Hematopoietic multipotent progenitor cell treated with erythropoietin and hydrocortisone succinate and interleukin-3 and kit ligand, for 17 days (in vitro differentiated cells): Measurements from ENCODE around the gene BCAR1.
"Not testable (repeated sequence)": the region's sequence is repeated elsewhere in the genome, so short reads cannot be mapped to it uniquely, and the experiment has no call there.

ENCODE experiments used
- DNase-seq: peaks from one replicate; pipeline ENCODE4 v3.0.0-alpha.2; 2015; ENCODE audit warnings: low spot score

BCAR1 gene

GRCh38 chr16:75251280-75252048 lies at the start of gene BCAR1:
Gene BCAR1 (minus strand): TSS chr16:75251624. CDS start chr16:75251482, 142 bp downstream.
- DNase-seq, result no peak

GRCh38 chr16:75298267-75298666 lies 46.8 kb upstream of the BCAR1 start:
- DNase-seq, result no peak

DNA sequence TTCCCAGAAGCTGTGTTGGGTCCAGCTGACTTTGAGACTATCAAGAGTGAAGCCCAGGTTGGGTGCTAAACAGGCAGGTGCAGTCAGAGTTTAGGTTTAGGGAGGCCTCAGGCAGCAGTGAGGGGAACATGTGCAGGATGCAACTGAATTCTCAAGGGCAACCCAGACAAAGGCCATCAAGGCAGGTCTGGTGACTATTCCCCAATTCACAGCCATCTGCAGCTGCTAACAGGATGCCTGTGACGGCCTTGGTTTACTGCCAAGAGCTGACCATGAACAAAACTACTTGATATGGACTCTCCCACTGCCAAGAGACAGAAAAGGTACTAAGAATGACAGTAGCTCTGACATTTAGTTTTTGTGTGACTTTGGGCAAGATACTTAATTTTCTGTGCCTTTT lies 45.2 kb upstream of the BCAR1 start:
- DNase-seq, result no peak

- no peak for DNase-seq
Measured at GRCh38 chr16:75294773-75295459, 43.5 kb upstream of the BCAR1 start.

DNA sequence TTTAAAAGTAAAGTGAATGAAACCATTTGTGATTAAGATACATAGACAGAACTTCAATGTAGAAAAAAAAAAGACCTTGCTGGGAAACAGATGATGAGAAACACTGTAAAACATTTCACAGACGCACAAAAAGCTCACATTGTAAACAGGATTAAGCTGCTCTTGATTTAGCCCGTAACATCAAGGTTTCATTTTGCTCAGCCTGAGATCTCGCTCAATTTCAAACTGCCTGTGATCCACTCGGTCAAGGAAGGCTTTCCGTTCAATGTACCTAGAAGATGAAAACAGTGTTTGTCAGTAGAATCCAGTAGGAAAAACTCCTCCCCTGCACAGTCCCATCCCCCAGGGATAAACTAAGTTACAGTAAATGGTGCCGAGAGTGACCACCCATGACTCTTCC lies 42.3 kb upstream of the BCAR1 start:
- no peak for DNase-seq

DNA sequence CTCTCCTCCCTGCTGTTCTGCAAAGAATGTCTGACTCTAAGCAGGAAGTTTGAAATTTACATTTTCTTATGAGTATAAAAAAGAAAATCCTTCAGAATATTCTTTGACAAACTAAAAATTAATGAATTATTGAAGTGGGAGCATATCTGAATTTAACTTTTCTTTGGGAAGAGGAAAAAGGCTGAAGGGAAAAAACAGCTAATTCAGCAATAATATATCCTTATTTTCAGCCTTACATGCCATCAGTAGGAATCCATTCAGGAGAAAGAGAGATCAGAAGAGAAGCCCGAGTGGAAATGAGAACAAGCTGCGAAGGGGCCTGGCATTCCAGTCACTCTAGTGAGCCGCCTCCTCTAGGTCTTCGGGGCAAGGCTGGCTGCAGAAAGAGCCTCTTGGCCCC lies 41.7 kb upstream of the BCAR1 start:
- DNase-seq, result no peak

DNA sequence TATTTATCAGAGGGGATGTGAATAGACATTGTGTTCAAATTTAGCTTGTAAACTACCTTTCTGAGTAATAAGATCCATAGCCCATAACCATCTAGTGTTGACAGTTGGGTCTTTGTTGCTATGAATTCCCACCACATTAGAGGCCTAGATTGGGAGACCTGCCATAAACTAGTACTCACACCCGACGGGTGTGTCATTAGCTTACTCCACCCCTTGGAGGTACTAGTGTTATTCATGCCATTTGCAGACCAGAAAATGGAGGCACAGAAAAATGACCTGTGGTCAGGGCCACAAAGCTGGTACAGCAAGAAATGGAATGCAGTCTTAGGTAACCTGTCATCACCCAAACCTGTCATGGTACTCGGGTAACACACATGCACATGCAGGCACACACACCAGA lies 41.3 kb upstream of the BCAR1 start:
- DNase-seq, result peak; percentile 33

- DNase-seq, result no peak
Measured at GRCh38 chr16:75289189-75289588, 37.8 kb upstream of the BCAR1 start.

- DNase-seq, result no peak
Measured at GRCh38 chr16:75288596-75289120, 37.2 kb upstream of the BCAR1 start.

DNA sequence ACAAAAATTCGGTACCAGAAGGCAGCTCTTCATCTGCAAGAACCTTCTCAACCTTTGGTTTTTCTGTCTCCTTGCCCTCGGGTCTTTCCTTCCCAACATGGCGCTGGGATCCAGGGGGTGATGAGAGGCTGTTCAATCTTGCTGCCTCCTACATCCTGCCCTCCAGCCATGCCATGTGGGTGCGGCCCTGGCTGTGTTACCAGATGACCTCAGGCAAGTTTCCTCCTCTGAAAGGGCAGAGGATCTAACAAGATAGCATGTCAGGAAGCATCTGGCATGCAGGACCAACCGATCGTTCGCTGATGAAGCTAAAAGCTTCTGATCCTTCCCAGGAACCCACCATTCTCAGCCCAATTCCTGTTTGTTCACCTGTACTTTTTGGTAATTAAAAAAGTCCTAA lies 36.8 kb upstream of the BCAR1 start:
- DNase-seq, result no peak

DNA sequence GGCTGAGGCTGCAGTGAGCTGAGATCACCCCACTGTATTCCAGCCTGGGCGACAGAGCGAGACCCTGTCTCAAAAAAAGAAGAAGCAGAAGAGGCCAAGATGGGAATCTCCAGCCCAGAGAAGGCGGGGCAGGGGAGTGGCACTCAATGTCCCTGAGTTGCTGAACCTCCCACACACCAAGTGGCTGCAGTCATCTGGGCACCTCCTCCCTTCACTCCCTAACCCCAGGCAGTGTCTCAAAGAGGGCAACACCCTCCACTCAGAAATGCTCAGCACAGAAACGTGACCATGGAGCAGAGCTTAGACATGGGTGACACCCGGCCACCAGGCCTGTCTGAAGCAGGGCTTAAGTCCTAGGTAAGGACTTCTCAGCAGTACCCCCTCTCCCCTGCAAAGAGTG lies 36.3 kb upstream of the BCAR1 start:
- DNase-seq, result peak; percentile 26

DNA sequence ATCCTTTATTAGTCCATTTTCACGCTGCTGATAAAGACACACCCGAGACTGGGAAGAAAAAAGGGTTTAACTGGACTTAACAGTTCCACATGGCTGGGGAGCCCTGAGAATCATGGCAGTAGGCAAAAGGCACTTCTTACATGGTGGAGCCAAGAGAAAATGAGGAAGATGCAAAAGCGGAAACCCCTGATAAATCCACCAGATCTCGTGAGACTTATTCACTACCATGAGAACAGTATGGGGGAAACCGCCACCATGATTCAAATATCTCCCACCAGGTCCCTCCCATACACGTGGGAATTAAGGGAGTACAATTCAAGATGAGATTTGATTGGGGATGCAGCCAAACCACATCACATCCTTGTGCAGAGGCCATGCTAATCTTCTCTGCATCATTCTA lies 35.0 kb upstream of the BCAR1 start:
- no peak for DNase-seq

GRCh38 chr16:75282466-75283281 lies 31.2 kb upstream of the BCAR1 start:
- no peak for DNase-seq

- DNase-seq, result no peak
Measured at GRCh38 chr16:75281826-75282225, 30.4 kb upstream of the BCAR1 start.

- not testable (repeated sequence) for DNase-seq
Measured at GRCh38 chr16:75281009-75281408, 29.6 kb upstream of the BCAR1 start.

DNA sequence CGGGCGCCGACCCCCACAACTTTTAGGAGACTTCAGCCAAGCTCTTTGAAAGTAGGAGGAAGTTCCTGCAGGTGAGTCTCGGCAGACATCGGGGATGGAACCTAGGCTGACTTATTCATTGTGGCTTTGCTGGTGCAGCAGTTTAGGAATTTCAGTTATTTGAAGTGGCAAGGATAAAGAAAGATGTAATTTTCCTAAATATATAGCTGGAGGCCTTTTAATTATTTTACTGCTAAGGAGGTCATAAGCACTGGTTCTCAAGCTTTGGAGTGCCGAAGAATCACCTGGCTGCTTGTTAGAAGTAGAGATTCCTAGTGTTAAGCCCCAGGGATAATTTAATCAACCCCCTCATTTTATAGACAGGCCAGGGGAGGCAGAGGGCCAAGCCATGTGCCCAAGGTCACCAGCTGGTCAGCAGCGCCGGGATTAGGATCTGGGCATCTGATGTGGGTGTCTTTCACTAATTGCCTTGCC lies 28.9 kb upstream of the BCAR1 start:
- no peak for DNase-seq

DNA sequence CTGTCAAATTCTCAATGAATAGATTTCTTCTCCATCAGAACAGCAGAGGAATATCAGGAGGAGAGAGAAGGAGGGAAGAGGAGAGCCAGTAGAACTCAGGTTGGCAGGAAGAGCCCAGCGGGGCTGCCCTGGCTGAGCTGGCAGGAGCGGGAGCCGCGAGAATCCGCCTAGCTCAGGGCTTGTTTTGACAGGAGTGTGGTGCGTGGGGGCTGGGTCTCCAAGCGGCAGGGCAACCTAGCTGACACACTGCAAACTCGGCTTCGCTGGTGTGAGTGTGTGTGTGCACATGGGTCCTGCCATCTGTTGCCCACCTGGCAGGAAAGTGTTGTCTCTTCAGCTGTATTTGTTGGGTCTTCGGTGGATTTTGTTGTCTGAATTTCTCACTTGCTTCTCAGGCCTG lies 27.9 kb upstream of the BCAR1 start:
- no peak for DNase-seq

DNA sequence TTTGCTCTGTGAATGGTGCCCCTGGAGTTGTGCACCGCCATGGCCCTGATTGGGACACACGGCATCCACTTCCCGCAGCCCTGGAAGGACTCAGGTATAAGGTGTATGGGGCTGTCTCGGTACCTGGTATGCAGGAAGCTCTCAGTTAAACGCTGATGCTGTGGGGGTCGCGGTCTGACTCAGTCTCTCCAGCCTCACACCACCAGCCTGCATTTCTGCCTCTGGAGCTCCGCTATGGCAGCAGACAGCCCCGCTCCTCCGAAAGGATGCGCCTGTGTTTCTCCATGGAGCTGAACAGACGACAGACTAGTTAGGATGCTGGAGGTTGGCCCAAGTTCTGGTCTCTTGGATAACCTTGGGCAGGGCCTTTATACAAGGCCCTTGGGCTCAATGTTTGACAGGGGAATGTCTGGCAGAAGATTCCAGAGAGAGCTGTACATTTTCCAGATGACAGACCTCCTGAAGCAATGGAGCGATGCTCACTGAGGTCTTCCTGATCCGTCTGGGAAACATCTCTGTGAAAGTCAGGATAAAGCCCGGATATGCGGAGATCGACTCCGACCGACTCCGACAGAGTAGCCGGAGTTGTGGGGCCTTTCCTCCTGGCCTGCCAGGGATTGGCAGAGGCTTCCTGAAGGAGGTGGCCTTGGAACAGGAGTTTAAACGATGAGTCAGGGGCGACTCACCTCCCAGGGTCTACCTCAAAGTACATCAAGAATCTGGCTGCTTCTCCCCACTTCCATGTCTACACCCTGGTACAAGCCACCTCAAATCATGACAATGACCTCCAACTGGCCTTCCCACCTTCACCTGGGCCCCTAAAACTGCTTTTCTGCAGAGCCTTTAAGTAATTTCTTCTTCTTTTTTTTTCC lies 21.9 kb upstream of the BCAR1 start:
- no peak for DNase-seq

GRCh38 chr16:75272629-75273028 lies 21.2 kb upstream of the BCAR1 start:
- not testable (repeated sequence) for DNase-seq

GRCh38 chr16:75272097-75272551 lies 20.7 kb upstream of the BCAR1 start:
- no peak for DNase-seq

DNA sequence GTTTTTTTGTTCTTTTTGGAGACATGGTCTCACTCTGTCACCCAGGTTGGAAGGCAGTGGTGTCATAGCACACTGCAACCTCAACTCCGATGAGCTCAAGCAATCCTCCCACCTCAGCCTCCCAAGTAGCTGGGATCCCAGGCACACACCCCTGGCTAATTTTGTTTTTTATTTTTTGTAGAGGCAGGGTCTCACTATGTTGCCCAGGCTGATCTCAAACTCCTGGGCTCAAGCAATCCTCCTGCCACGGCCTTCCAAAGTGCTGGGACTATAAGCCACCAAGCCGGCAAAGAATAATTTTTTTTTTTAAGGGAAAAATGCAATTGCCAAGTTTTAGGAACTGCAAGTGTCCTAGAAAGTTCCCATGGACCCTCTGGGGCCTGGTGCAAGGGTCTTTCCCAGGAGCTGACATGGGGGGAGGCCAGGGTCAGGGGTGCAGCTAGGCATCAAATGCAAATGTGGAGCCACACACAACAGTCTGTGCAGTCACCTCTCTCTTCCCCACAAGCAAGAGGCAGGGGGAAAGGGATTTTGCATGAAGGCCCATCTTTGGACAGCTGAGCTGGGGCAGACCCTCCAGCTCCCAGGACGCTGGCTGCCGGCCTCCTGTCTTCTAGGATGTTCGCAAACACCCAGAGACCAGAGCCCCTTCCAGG lies 20.1 kb upstream of the BCAR1 start:
- DNase-seq, result no peak
